GM12874 (cell line): ENCODE measurements around the gene TRIO.

ENCODE experiments used
- CTCF ChIP-seq: IDR thresholded peaks from 2 replicates; pipeline ENCODE4 v1.5.1; 2011; ENCODE audit warnings: low read depth, mild to moderate bottlenecking, control low read depth, low read length, moderate library complexity; ENCODE audit not compliant: insufficient read depth

The TRIO gene

GRCh38 chr5:14188778-14189177, 45.6 kb downstream of the TRIO start:
- no peak for TF ChIP-seq CTCF

- no peak for TF ChIP-seq CTCF
Measured at GRCh38 chr5:14189680-14190079, 46.5 kb downstream of the TRIO start.

GRCh38 chr5:14190194-14191164, 47.3 kb downstream of the TRIO start:
- no peak for TF ChIP-seq CTCF

- TF ChIP-seq CTCF = no peak
Measured at GRCh38 chr5:14191325-14191724, 48.2 kb downstream of the TRIO start.

GRCh38 chr5:14193496-14193895, 50.4 kb downstream of the TRIO start:
- no peak for TF ChIP-seq CTCF

- TF ChIP-seq CTCF = no peak
Measured at GRCh38 chr5:14195588-14195987, 52.4 kb downstream of the TRIO start.

- no peak for TF ChIP-seq CTCF
Measured at GRCh38 chr5:14197056-14197455, 53.9 kb downstream of the TRIO start.
